ENCODE measurements around the gene GTPBP2. TPM values are rescaled to one million over a fixed set of nuclear protein-coding genes. Genes with fewer than 3 reads are reported as not detected.

GTPBP2 gene
- total RNA-seq, 1 experiment from 2014 or later, result 72.2 TPM

DNA sequence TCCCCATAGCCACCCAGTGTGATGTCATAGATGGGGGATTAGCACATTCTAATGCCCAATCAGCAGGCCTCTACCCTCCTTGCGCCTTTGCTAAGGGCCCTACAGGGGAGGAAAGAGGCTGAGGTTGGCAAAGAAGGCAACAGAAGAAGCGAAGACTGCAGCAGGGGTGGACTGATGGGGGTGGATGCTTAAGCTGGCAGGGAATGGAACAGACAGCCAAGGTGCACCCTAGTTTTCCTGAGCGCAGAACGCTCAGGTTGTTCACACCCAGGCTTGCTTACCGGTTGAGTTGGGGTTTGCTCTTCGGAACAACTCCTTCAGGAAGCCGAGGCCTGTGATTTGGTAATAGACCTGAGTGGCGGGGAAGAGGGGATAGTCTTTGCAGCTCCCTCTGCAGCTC lies 45.9 kb upstream of the GTPBP2 start:
- no peaks in the 10 kb centered on the region for H3K4me1 ChIP-seq (ENCODE audit: insufficient read depth, low read length)
- no peak overlapping the region for H4K5ac ChIP-seq (ENCODE audit: insufficient read length, low read depth, low read length)
- H2BK20ac ChIP-seq (ENCODE audit: low read depth, low read length, poor library complexity, severe bottlenecking), result no peak overlapping the region
- H3K27ac ChIP-seq (ENCODE audit: insufficient read length, low read depth, low read length), result no peak overlapping the region
- no peak overlapping the region for H3K4ac ChIP-seq (ENCODE audit: low read depth, low read length)
- no peak overlapping the region for H3K9ac ChIP-seq (ENCODE audit: extremely low read depth, insufficient read length, low read length)
- no peak overlapping the region for H3K18ac ChIP-seq (ENCODE audit: insufficient read length, low read depth, low read length)
- H3K56ac ChIP-seq (ENCODE audit: insufficient read length, low read depth, low read length), result no peak overlapping the region
- H3K79me1 ChIP-seq (ENCODE audit: insufficient read depth, low read depth, low read length, poor library complexity, severe bottlenecking), result no peaks in the 10 kb centered on the region
- no peak overlapping the region for H4K8ac ChIP-seq (replicated peaks; ENCODE audit: insufficient read length, low read depth, low read length)
- H2AFZ ChIP-seq (ENCODE audit: low read length), result no peak overlapping the region
- H3K9me3 ChIP-seq (ENCODE audit: control insufficient read depth, low read depth, low read length), result no peaks in the 10 kb centered on the region
- H3K14ac ChIP-seq (ENCODE audit: insufficient read depth, low read length), result no peak overlapping the region
- H4K91ac ChIP-seq (ENCODE audit: insufficient read length, low read depth, low read length), result no peak overlapping the region
- H3K4me2 ChIP-seq (ENCODE audit: insufficient read depth, insufficient read length, low read length), result no peak overlapping the region
- H3K23ac ChIP-seq (ENCODE audit: insufficient read length, low read depth, low read length), result no peak overlapping the region
- peaks cover 3 to 7% of the 10 kb centered on the region in 2 experiments for H3K4me1 Mint-ChIP-seq
- H2BK120ac ChIP-seq (ENCODE audit: low read depth, low read length, poor library complexity, severe bottlenecking), result no peak overlapping the region
- no peak for TF ChIP-seq CTCF (conservative IDR thresholded peaks at IDR 0.05)
- no CpG with 5 or more reads among the region's 8 CpGs for WGBS (ENCODE audit: extremely low coverage, insufficient read length, low lambda C conversion rate)
- no peaks in the 10 kb centered on the region for H3K79me2 ChIP-seq (ENCODE audit: insufficient read depth, low read length)
- no peak overlapping the region for H3T11ph ChIP-seq (ENCODE audit: low read length)
- no peak overlapping the region for H3K4me3 Mint-ChIP-seq
- H3K27me3 ChIP-seq (ENCODE audit: insufficient read depth, low read length), result no peaks in the 10 kb centered on the region; the same call in 1 of the 2 replicates
- H3K27me3 Mint-ChIP-seq (ENCODE audit: low read depth), result no peaks in the 10 kb centered on the region
- no peaks in the 10 kb centered on the region for H3K9me3 Mint-ChIP-seq
- no peak overlapping the region for H2BK5ac ChIP-seq (ENCODE audit: insufficient read length, low read length)
- no peak overlapping the region for H2AK5ac ChIP-seq (ENCODE audit: insufficient read length, low read length)
- no peaks in the 10 kb centered on the region for H4K20me1 ChIP-seq (ENCODE audit: control insufficient read depth, insufficient read depth, insufficient read length)
- no peak for DNase-seq
- no peaks in the 10 kb centered on the region for H3K23me2 ChIP-seq (ENCODE audit: insufficient read length, low read depth, low read length, poor library complexity, severe bottlenecking)
- peaks cover 43 to 85% (median 64%) of the 10 kb centered on the region in 3 experiments for H3K36me3 Mint-ChIP-seq (ENCODE audit: insufficient read depth in 1 of 3, low read depth in 3 of 3)
- no peak overlapping the region for H2BK12ac ChIP-seq (ENCODE audit: insufficient read length, low read depth, low read length)
- H3K27ac Mint-ChIP-seq, result no peak overlapping the region; a peak in 1 of 7 replicates
- no peak overlapping the region for H2BK15ac ChIP-seq (ENCODE audit: low read depth, low read length)
